ENCODE data around the gene HCN2.

The HCN2 gene

GRCh38 chr19:643736-644135 is 54.1 kb downstream of the HCN2 start:
- no peak for DNase-seq

GRCh38 chr19:644363-644762 is 54.7 kb downstream of the HCN2 start:
- DNase-seq, result no peak

GRCh38 chr19:644789-645188 is 55.1 kb downstream of the HCN2 start:
- no peak for DNase-seq

- no peak for DNase-seq
These were observed 56.5 kb downstream of the HCN2 start for GRCh38 chr19:645912-646778.

DNA sequence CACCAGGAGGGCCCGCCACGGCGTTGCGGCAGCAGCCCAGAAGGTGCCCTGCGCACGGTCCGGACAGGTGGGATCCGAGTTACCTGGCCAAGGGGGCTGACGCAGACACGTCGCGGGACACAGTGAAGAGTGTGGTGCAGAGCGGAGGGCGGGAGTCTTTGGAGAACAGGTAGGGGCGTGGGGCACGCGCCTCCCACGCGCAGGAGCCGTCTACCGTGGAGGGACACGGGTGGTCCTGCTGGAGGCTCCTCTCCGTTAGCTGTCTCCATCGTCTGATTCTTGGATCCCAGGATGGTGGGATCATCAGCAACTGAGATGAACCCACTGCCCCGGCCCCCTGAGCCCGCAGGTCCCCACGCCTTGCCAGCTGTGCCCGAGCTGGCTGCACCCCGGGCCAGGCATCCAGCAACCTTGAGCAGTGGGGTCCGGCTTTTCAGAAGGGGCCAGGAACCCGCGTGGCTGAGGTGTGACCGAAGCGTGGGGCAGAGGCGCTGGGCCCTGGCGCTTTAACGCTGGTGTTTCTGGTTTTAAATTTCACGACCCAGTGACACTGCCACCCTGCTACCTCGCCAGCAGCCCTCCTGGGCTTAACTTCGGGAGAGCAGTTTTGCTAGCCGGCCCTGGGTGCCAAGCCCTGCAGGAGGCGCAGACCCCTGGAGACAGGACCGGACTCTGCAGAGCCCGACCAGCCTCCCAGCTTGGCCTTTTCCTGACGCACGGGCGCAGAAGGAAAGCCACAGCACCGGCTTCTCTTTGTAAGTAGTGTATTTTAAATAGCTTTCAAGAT is 57.3 kb downstream of the HCN2 start:
- no peak for DNase-seq

GRCh38 chr19:647566-648284 is 58.0 kb downstream of the HCN2 start:
- no peak for DNase-seq

GRCh38 chr19:648305-648704 is 58.6 kb downstream of the HCN2 start:
- DNase-seq, result no peak

GRCh38 chr19:648904-649801 is 59.5 kb downstream of the HCN2 start:
- no peak for DNase-seq

DNA sequence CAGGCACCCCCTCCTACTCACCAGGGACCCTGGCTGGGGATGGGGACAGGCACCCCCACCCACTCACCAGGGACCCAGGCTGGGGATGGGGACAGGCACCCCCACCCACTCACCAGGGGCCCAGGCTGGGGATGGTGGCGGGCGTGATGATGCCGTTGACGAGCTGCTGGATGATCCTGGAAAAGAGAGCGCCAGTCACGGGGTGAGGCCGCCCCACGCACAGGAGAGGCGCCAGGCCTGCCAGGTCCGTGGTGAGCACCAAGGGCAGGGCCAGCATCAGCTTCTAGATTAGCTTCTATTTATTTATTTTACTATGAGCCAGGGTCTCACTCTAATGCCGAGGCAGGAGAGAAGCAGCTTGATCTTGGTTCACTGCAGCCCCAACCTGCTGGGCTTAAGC is 60.4 kb downstream of the HCN2 start:
- no peak for DNase-seq

GRCh38 chr19:651114-651818 is 61.6 kb downstream of the HCN2 start:
- no peak for DNase-seq

GRCh38 chr19:651991-652390 is 62.3 kb downstream of the HCN2 start:
- no peak for DNase-seq

DNA sequence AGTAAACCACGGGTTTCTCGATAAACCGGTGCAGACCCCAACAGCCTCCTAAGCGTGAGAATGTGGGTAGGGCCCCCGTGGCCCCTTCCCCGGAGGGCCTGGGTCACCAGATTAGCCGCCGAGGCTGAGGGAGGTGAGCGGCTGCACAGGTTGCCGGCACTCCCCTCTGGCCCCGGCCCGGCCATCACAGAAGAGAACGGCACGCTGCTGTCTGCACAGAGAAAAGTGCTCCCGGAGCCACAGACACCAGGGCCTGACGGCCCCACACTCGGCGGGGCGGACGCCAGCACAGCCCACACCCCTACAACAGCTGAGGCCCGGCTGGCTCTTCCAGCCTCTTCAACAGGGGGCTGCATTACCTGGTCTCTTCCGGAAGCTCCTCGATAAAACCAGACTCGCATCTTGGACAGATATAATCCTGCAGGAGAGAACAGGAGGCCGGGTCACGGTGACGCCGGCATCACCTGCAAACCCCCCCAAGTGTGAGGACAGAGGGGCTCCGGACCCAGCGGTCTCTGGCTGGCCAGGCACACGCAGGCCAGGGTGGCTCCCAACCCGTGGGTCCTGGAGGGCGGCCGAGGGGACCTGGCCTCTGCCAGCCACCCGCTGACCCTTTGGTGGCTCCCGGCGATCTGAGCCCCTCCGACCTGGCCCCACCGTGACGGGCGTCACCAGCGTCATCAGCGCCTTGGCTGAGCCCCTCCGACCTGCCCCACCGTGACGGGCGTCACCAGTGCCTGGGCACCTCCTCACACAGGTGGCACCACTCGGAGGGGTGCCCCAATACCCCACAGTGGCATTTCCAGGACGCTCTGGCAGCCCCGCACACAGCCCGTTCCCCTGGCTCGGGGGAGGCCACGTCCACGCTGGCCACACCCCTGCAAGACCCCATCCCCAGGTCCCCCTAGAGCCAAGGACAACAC is 63.0 kb downstream of the HCN2 start:
- no peak for DNase-seq

- no peak for DNase-seq
These were observed 63.7 kb downstream of the HCN2 start for GRCh38 chr19:653425-653824.

DNA sequence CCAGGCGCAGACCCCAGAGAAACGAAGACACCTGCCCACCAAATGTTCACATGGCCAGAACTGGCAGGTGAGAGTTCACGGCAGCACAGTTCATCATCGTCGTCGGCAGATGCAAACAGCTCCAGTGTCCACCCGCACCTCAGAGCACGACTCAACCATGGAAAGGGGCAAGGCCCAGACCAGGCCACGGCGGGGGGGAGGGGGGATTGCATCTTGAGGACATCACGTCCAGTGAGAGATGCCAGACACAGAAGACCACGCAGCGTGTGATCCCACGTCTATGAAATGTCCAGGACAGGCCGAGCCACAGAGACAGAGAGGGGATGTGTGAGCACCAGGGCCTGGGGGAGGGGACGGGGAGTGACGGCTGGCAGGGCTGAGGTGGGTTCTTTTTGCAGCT is 66.0 kb downstream of the HCN2 start:
- DNase-seq, result no peak

DNA sequence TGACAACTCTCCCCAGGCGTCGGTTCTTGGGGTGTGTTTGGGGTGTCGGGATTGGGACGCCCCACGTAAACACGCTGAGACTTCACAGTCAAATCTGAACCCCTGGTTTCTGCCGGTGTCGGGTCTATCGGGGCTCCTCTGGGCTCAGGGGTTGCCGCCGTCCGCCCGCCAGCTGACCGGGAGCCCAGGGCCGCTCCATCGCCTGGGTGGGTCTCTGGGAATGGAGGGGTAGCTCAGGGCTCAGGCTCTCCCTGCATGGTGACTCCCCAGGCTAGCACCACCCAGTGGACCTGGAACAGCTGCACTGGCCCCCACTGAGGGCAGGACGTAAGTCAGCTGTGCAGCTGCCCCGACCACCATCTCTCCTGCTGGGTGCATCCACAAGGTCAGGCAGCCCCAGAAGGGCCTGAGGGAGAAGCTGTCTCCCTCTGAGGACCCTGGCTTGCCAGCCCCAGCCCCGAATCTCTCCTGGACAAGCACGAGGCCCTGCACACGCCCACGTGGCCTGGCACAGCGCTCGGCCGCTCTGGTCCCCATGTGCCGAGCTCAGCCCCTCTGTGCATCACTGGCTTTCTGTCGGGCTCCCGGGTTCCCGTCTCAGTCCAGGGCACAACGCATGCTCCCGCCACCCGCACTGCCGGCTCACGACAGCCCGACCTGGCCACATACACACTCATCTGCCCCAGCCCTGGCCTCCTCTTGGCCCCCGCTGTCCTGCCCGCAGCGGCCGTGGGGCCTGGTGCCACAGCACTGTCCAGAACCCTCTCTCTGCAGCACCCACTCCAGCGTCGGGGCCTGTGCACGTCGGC is 67.3 kb downstream of the HCN2 start:
- DNase-seq, result no peak

GRCh38 chr19:657611-658010 is 67.9 kb downstream of the HCN2 start:
- no peak for DNase-seq

DNA sequence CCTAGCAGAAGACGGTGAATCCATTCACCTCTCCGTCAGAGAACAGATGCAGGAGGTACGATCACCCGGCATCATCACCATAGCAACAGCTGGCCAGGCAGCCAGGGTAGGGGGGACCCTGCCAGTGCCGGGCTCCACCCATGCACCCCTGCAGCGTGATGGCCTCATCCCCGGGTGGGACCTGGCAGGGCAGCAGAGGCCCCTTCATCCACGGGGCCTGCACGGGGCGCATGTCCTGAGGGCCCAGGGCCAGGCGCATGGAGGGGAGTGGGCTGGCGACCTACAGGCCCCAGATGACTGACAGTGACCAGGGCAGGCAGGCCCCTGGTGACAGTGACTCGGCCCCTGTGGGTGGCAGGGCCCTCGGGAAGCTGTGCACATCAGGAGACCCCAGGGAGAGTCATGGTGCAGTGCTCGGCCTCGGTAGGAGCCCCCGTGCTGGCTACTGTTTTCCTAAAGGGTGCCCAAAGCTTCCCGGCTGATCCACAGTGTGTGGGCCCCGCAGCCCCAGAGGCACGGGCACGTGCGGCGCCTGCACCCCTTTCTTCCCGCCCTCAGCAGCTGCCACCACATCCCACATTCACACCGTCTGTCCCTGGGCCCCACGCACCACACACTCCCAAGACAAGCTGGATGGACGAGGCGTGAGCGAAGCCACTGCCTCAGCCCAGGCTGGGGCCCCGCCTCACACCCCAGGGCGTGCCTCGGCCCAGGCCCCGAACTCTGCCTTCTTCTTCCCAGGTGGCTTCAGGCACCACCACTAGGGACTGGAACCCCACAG is 68.6 kb downstream of the HCN2 start:
- no peak for DNase-seq

DNA sequence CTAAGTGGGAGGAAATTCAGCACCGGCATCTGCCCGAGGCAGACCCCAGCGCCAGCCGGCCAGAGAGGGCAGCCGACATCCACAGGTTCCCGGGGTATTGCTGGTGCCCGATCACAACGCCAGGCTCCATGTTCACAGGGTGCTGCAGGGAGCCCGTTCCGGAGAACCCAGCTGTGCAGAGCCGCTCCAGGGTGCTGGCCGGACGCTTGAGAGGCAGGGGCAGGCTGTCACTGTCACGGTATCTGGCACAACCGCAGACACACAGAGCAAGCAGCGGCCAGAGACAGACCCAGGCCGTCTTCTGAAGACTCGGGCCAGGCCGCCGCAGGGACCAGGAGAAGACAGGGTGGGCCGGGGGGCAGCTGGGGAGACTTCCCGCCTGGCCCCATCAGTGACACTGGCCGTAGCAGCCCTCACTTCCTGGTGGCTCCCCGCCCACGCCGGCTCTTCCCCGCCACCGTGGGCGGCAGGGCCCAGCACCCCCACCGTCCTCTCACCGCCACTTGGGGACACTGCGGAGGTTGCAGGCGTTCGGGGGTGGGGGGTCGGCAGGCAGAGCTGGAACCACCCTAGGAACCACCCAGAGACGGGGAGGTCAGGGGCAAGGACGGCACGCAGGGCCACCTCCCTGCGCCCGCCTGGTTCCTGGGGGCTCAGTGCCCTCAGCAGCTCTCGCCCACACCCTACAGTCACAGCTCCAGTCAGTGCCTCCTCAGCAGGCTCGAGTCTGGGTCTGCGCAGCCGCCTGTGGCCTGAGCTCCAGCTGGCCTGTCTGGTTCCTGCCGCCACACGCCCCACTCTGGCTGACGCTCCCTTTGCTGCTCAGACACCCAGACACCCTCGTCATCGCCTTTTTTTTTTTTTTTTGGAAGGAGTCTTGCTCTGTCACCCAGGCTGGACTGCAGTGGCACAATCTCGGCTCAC is 69.5 kb downstream of the HCN2 start:
- DNase-seq, result no peak
